K562 (cell line): ENCODE results near the gene SRPX. TPM values are rescaled to one million over a fixed set of nuclear protein-coding genes. Genes with fewer than 3 reads are reported as not detected.

Source experiments
- ATAC-seq: fragments of 200-7000 bp; cut with Tn5 transposase; 3 replicates; pipeline ENCODE4 v1.9.1; 2020; ENCODE audit warnings: moderate library complexity
- BruUV-seq: library from RNA; stranded (reverse); fragments of 400-500 nt; replicated peaks from 2 replicates; lab custom pipeline; 2021; lab: Mats Ljungman, UMichigan
- CTCF ChIA-PET: fragments of 300-600 bp; formaldehyde crosslinking; extraction: SDS; loops from one replicate; lab custom pipeline; 2021; ENCODE audit warnings: low intra/inter-chr PET ratio; lab: Yijun Ruan, JAX
- POLR2A ChIA-PET: fragments of 300-600, 350-650 bp; sonication (Branson Sonifier 250); formaldehyde crosslinking; extraction: SDS; loops from one replicate; lab custom pipeline; 2021; ENCODE audit warnings: antibody characterized with exemption, inconsistent platforms; lab: Yijun Ruan, JAX
- DNase-seq, 4 experiments: peaks; one replicate each; pipeline versions ENCODE4 v3.0.0 to v3.0.0-alpha.2; 2011 to 2018; ENCODE audit warnings: low spot score in 3 of 4, mixed read lengths in 3 of 4; ENCODE audit errors: extremely low read depth in 1 of 4
- FAIRE-seq: peaks from 2 replicates; lab custom pipeline; 2011; peaks lifted over from hg19 to GRCh38; lab: Jason Lieb, UNC
- H2AFZ ChIP-seq: 2 replicates; pipeline ENCODE4 v1.6.0; 2011; ENCODE audit warnings: low read depth, low read length, control low read depth, inconsistent platforms
- H3K27ac ChIP-seq: fragments of 200-600 bp; 3 replicates; pipeline ENCODE4 v1.8.0; 2011; ENCODE audit warnings: low read depth, mild to moderate bottlenecking, control low read depth, inconsistent platforms, low read length, moderate library complexity, mixed read lengths; ENCODE audit errors: extremely low read depth
- H3K27me3 ChIP-seq, 2 experiments: fragments of 300-600 bp in 1 of 2; 2 replicates in 1 of 2; 3 replicates in 1 of 2; pipeline versions ENCODE4 v1.6.0 to v1.8.0; 2011; ENCODE audit warnings: inconsistent platforms in 2 of 2, low read length in 2 of 2, mild to moderate bottlenecking in 1 of 2, mixed read lengths in 1 of 2, moderate library complexity in 1 of 2; ENCODE audit not compliant: control insufficient read depth in 2 of 2, insufficient read depth in 2 of 2
- H3K36me3 ChIP-seq: fragments of 300-600 bp; 3 replicates; pipeline ENCODE4 v1.8.0; 2011; ENCODE audit warnings: mild to moderate bottlenecking, low read length, inconsistent platforms; ENCODE audit not compliant: control insufficient read depth, insufficient read depth
- H3K4me1 ChIP-seq, 2 experiments: fragments of 200-600 bp in 1 of 2; replicated peaks in 1 of 2; 2 replicates in 1 of 2; 3 replicates in 1 of 2; pipeline versions ENCODE4 v1.5.1 to v1.8.0; 2011; ENCODE audit warnings: inconsistent platforms in 2 of 2, low read length in 2 of 2, mild to moderate bottlenecking in 1 of 2, mixed read lengths in 1 of 2, moderate library complexity in 1 of 2; ENCODE audit not compliant: control insufficient read depth in 2 of 2, insufficient read depth in 2 of 2
- H3K4me2 ChIP-seq: 2 replicates; pipeline ENCODE4 v1.6.1; 2011; ENCODE audit warnings: low read length, control low read depth, inconsistent platforms, mixed read lengths; ENCODE audit not compliant: insufficient read depth
- H3K4me3 ChIP-seq: fragments of 200-600 bp; sonication (generic), shearing (Covaris generic); 2 replicates; pipeline ENCODE4 v1.5.1; 2016; ENCODE audit warnings: control low read depth, inconsistent platforms
- H3K79me2 ChIP-seq: fragments of 200-600 bp; 3 replicates; pipeline ENCODE4 v1.8.0; 2011; ENCODE audit warnings: low read length, inconsistent platforms; ENCODE audit not compliant: control insufficient read depth, insufficient read depth
- H3K9ac ChIP-seq, 2 experiments: 2 replicates each; pipeline versions ENCODE4 v1.6.0 to v1.6.1; 2011; ENCODE audit warnings: low read depth in 2 of 2, low read length in 2 of 2, control low read depth in 1 of 2, inconsistent platforms in 1 of 2, mild to moderate bottlenecking in 1 of 2, mixed read lengths in 1 of 2; ENCODE audit not compliant: insufficient read depth in 1 of 2
- H3K9me1 ChIP-seq: one replicate; pipeline ENCODE4 v1.6.0; 2011; ENCODE audit warnings: inconsistent platforms, mild to moderate bottlenecking, low read length, moderate library complexity; ENCODE audit not compliant: control insufficient read depth, insufficient read depth
- H3K9me3 ChIP-seq: replicated peaks from 2 replicates; pipeline ENCODE4 v1.5.1; 2011; ENCODE audit warnings: low read depth, low read length, inconsistent platforms; ENCODE audit not compliant: control insufficient read depth, insufficient read depth
- H4K20me1 ChIP-seq: replicated peaks from 2 replicates; pipeline ENCODE4 v1.6.1; 2011; ENCODE audit warnings: low read length, inconsistent platforms, mixed read lengths; ENCODE audit not compliant: control insufficient read depth, insufficient read depth
- BRCA1 ChIP-seq, 2 experiments: fragments of 450-650 bp in 1 of 2; sonication (generic) in 1 of 2; formaldehyde crosslinking in 1 of 2; IDR thresholded peaks; 2 replicates each; pipeline versions ENCODE4 v1.5.0 to v1.6.1; 2017 to 2020; ENCODE audit warnings: mild to moderate bottlenecking in 1 of 2, missing genetic modification reagents in 1 of 2
- CHD4 ChIP-seq: fragments of 200-600 bp; sonication (generic); IDR thresholded peaks from 3 replicates; pipeline ENCODE4 v1.6.1; 2012; ENCODE audit warnings: low read depth, mild to moderate bottlenecking, mixed read lengths, low read length, inconsistent platforms; ENCODE audit not compliant: insufficient read depth, insufficient replicate concordance, poor library complexity, severe bottlenecking
- GTF2A2 ChIP-seq: IDR thresholded peaks from 2 replicates; pipeline ENCODE4 v1.6.1; 2016; ENCODE audit warnings: mild to moderate bottlenecking, missing genetic modification characterization, missing compliant biosample characterization
- IFI16 ChIP-seq: fragments of 250-450 bp; sonication (Bioruptor Pico); IDR thresholded peaks from 2 replicates; pipeline ENCODE4 v2.1.2; 2022; ENCODE audit warnings: mild to moderate bottlenecking, inconsistent platforms
- SMAD3 ChIP-seq: fragments of 450-650 bp; formaldehyde crosslinking; conservative IDR thresholded peaks from 2 replicates; pipeline ENCODE4 v1.4.0; 2020; ENCODE audit warnings: mild to moderate bottlenecking
- TOE1 ChIP-seq, 2 experiments: fragments of 450-650 bp in 1 of 2; sonication (generic) in 1 of 2; formaldehyde crosslinking in 1 of 2; IDR thresholded peaks; 2 replicates each; pipeline versions ENCODE4 v1.7.1 to v1.8.0; 2016 to 2022; ENCODE audit warnings: borderline replicate concordance in 2 of 2, mild to moderate bottlenecking in 2 of 2, antibody characterized with exemption in 1 of 2, inconsistent platforms in 1 of 2, low read depth in 1 of 2, missing genetic modification reagents in 1 of 2, moderate library complexity in 1 of 2
- ZNF217 ChIP-seq: sonication (generic); formaldehyde crosslinking; IDR thresholded peaks from 2 replicates; pipeline ENCODE4 v1.8.0; 2022; ENCODE audit warnings: mild to moderate bottlenecking, missing genetic modification reagents
- ZNF583 ChIP-seq: fragments of 250-450 bp; sonication (Bioruptor Pico); IDR thresholded peaks from 2 replicates; pipeline ENCODE4 v1.4.0; 2020
- WGBS: fragments of 100-300 bp; shearing (Covaris generic); methylation state at CpG from one replicate; pipeline ENCODE4 v1.1.6; 2016; ENCODE audit warnings: low coverage, mixed read lengths; ENCODE audit not compliant: insufficient coverage; ENCODE audit errors: missing lambda C conversion rate; 5-methylcytosine and 5-hydroxymethylcytosine counted together
- in situ Hi-C: fragments of 300-500 bp; cut with MboI; formaldehyde crosslinking; loops from 4 replicates; pipeline ENCODE4 v1.15.0; 2018; ENCODE audit warnings: inconsistent platforms, mixed read lengths
- intact Hi-C: fragments of 100-400 bp; cut with micrococcal nuclease; formaldehyde crosslinking; loops from 2 replicates; pipeline ENCODE4 v1.14.2; 2022
- polyA plus RNA-seq, 8 experiments: library from polyadenylated mRNA; depleted of rRNA in 4 of 8; stranded (reverse) in 5 of 8; unstranded in 3 of 8; fragments of >200 nt; fragmentation: Nextera tagmentation in 2 of 8; fragmentation: Illumina TruSeq in 1 of 8; extraction: Ambion mirVana in 2 of 8; extraction: Trizol in 1 of 8; gene quantifications; 2 replicates each; pipeline versions ENCODE4 v1.2.1 to v1.2.3, GENCODE V29; 2011 to 2014; ENCODE audit warnings: inconsistent platforms in 1 of 8, missing spikeins in 1 of 8
- total RNA-seq, 7 experiments: library from RNA; depleted of rRNA in 6 of 7; stranded (reverse); fragments of >200 nt in 6 of 7; fragmentation: Illumina TruSeq in 2 of 7; extraction: Trizol in 2 of 7; gene quantifications; 2 replicates each; pipeline versions ENCODE4 v1.2.1 to v1.2.3, GENCODE V29; 2011 to 2021; ENCODE audit warnings: low replicate concordance in 1 of 7
- TF ChIP-seq, protein P1 (sequence below): conservative IDR thresholded peaks from 2 replicates; pipeline ENCODE4 v1.6.1; 2011; ENCODE audit warnings: low read depth, mild to moderate bottlenecking, low read length; ENCODE audit not compliant: control insufficient read depth

The SRPX gene
- total and polyA plus RNA-seq, 9 of the 15 experiments (the other 6 are each of a cell fraction or from before 2014, with no cell fraction given): 0.11 to 0.77 (median 0.38) TPM; not detected in 2

DNA sequence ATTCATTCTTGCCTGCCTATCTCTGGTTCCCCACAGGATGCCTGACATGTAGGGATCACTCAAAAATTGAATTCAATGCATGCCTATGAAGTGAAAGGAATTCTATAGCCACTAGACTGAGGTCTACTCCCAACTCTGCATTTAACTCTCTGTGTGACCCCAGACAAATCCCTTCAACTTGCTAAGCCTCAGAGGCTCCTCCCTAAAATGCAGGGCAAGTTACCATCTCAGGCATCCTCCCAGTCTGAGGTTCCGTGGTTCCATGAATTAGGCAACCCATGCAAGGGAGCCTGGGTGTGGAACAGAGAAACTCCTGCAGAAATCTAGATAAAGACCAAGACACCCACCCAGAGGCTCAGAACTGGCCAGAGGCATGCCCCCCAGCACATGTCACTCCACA lies 6.6 kb downstream of the SRPX start (continued):
- TF ChIP-seq, protein P1, sequence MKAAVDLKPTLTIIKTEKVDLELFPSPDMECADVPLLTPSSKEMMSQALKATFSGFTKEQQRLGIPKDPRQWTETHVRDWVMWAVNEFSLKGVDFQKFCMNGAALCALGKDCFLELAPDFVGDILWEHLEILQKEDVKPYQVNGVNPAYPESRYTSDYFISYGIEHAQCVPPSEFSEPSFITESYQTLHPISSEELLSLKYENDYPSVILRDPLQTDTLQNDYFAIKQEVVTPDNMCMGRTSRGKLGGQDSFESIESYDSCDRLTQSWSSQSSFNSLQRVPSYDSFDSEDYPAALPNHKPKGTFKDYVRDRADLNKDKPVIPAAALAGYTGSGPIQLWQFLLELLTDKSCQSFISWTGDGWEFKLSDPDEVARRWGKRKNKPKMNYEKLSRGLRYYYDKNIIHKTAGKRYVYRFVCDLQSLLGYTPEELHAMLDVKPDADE: no peak
- TF ChIP-seq GTF2A2 (tag) (no peak), IFI16 (CRISPR knock-in tag) (no peak), CHD4 (no peak), SMAD3 (CRISPR knock-in tag) (no peak), ZNF217 (no peak), ZNF583 (CRISPR knock-in tag) (no peak), BRCA1 (IDR thresholded peaks at IDR 0.05) (no peak), BRCA1 (CRISPR knock-in tag; IDR thresholded peaks at IDR 0.05) (no peak)

DNA sequence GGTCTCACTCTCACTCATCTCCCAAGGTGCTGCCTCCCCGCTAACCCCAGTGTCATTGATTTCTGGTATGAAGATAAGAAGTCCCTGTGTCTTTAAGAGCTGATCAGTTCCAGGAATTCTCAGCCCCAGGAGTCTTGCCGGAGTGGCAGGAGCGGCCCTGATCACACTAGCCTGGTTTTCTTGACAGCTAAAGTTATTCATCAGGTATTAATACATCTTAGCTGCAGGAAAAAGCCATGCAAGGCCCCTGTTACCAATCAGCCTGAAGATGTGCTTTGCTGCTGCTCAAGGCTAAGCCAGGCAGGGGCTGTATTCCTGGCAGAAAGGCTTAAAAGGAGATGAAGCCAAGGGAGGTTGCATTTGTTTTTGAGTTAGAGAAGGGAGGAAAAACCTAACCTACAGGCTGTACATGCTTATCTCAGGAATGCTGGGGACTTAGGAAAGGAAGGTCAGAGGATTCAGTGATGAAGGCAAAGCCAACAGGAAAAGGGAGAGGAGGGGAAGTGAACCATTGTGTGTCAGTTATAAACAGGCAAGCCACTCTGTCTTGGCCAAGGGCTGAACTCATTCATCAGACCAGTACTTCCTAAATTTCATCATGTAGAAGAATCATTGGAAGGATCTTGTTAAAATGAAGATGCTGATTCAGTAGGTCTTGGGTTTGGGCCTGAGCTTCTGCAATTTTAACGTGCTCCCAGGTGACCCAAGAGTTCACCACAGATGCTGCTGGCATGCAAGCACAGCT lies 8.6 kb downstream of the SRPX start:
- ChIA-PET CTCF (no interaction called here), POLR2A (no interaction called here)
- in situ Hi-C loops: no loop called here
- TF ChIP-seq TOE1 (IDR thresholded peaks at IDR 0.05; ENCODE audit: borderline replicate concordance) (no peak), TOE1 (CRISPR knock-in tag; IDR thresholded peaks at IDR 0.05; ENCODE audit: borderline replicate concordance, low read depth) (no peak)
- Histone ChIP-seq H3K79me2 (no peaks in the 10 kb centered on the region), H3K36me3 (no peaks in the 10 kb centered on the region), H3K27ac (no peak overlapping the region), H3K4me3 (no peak overlapping the region), H3K4me1 (no peaks in the 10 kb centered on the region), H3K9me1 (no peaks in the 10 kb centered on the region), H2AFZ (no peak overlapping the region), H3K27me3 (no peaks in the 10 kb centered on the region; a peak in 1 of 5 replicates), H3K9ac (no peak overlapping the region), H3K4me2 (no peak overlapping the region), H3K9me3 (no peaks in the 10 kb centered on the region), H4K20me1 (no peaks in the 10 kb centered on the region)
- DNase-seq (no peak), FAIRE-seq (no peak), ATAC-seq (no peak)
- intact Hi-C loops: loop anchor here (10.0 kb wide), 1 partner anchor 113 kb away; the partner anchor contains the start of gene RPGR
- 0% methylated on average over 4 of the region's 4 CpGs for WGBS
- no TSS peak for BruUV-seq
